NCI-H2171 treated with DMSO at 0.1 percent for 48 hours (cell line): ENCODE measurements around the gene PLCH2.

Experiments
- DNase-seq: peaks from one replicate; lab custom pipeline; 2025; lab: John Stamatoyannopoulos, UW

The PLCH2 gene

DNA sequence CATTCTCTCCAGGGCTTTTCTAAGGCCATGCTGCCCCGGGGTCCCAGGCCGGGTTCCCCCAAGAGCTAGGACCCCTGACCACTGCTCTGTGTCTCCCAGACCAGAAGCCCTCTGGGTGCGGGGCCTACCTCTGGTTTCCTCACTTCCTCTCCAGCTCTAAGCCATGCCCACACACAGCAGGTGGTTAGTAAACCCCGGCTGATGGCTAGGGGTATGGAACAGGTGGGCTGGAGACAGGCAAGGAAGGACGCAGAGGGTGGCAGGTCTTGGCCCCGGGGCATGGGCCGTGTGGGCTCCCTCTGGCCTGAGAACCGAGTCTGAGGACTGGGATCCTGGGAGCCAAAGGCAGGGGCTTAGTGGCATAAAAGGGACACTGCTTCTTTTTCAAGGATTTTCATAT, 15.9 kb upstream of the PLCH2 start:
- no peak for DNase-seq

DNA sequence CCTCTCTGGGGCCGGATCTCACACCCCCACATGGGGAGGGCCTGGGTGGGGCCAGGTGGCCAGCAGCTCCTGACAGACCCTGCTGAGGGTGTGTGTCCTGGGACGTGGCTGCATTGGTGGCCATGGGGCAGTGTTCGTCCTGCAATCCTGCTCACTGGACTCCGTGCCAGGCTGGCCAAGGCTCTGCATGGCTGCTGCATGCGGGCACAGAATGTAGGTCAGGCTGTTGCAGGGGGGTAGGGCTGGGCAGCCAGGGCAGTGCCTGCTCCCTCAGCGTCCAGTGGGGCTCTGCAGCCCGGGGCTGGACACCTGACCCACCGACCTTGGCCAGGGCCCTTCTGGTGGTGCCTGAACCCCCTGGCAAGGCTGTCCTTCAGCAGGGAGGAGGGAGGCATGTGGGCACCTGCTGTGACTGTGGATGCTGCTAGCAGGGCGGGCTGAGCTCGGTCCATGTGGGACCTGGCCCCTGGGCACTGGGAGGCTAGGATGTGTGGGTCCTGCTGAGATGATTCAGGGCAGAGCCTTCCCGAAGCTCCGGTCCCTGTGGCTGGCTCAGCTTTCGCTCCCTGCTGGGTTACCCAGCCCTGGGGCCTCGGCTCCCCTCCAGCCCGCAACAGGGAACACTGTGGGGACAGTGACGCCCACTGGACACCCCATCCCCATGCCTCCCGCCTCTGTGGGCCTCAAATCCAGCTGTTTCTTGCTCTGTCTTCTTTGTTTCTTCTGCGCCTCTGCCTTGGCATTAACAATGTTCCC, 14.9 kb upstream of the PLCH2 start:
- no peak for DNase-seq

DNA sequence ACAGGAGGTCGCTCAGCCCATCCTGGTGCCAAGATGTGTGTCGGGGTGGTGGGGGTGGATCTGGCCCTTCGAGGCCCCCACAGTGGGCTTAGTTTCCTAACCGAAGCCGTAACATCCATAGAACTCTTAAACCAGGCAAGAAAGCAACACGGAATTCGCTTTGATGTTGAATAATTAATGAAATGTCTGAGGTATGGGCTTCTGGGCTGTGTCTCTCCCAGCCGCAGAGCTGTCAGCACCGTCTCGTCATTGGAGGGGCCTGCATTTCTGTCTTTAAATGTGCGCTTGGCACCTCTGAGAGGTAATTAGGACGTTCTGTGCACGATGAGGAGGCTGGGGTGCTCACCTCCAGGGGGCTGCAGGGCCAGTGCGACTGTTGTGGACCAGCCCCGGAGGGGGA, 13.3 kb upstream of the PLCH2 start:
- DNase-seq: no peak

- no peak for DNase-seq
Observed at GRCh38 chr1:2463396-2463795, 12.7 kb upstream of the PLCH2 start.

- DNase-seq: peak; percentile 80
Observed at GRCh38 chr1:2465371-2466269, 10.5 kb upstream of the PLCH2 start.

DNA sequence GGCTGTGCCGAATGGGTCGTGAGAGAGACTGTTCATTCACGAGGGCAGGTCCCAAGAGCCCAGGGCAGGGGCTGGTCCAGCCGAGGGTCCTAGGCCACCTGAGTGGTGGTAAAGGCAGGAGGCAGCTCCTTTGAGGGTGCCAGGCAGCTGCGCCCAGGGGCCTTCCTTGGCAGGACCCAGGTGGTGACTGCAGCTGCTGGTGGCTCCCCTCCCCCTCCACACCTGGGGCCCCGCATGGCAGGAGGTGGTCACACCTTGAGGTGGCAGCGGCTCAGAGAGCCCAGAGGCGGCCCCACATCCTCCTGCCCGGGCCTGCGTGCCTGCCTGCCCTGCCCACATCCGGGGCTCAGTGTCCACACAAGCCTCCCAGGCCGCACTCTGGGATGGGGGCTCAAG, 9.8 kb upstream of the PLCH2 start:
- peak; percentile 78 for DNase-seq

- peak; percentile 48 for DNase-seq
Observed at GRCh38 chr1:2466958-2467554, 9.0 kb upstream of the PLCH2 start.

DNA sequence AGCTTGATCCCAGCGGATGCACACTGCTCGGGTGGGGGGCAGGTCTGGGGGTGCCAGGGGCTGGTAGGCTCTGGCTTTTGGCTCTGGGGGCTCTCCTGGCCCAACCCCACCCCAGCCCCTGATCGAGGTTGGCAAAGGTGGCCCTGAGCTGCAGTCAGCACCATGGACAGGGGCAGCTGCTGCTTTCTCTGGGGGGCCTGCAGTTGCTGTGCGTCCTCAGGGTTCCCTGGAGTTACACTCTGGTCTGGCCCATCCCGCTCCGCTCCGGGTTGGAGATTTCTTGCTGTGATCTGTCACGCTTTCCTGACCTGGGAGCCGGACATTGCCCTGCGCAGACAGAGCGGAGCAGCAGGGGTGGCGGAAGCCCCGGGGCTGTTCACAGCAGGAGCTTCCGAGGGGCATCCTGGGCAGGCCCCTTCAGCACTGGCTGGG, 8.0 kb upstream of the PLCH2 start:
- DNase-seq: no peak

DNA sequence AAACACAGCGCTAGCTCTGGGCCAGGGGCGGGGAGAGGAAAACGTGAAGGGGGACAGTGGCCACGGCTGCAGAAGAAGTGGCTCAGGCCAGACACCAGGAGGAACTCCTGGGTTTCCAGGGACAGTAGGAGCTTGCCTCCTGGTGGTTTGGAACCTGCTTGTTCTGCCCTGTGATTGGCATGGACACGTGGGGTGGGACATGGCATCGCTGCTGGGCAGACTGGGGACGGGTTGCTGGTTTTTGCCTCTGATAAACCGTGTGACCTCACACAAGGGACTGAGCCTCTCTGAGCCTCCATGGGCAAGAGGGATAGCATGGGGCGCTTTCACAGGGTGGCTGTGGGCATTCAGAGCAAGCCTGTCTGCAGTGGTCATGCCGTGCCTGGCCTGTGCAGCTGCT, 7.5 kb upstream of the PLCH2 start:
- no peak for DNase-seq

DNA sequence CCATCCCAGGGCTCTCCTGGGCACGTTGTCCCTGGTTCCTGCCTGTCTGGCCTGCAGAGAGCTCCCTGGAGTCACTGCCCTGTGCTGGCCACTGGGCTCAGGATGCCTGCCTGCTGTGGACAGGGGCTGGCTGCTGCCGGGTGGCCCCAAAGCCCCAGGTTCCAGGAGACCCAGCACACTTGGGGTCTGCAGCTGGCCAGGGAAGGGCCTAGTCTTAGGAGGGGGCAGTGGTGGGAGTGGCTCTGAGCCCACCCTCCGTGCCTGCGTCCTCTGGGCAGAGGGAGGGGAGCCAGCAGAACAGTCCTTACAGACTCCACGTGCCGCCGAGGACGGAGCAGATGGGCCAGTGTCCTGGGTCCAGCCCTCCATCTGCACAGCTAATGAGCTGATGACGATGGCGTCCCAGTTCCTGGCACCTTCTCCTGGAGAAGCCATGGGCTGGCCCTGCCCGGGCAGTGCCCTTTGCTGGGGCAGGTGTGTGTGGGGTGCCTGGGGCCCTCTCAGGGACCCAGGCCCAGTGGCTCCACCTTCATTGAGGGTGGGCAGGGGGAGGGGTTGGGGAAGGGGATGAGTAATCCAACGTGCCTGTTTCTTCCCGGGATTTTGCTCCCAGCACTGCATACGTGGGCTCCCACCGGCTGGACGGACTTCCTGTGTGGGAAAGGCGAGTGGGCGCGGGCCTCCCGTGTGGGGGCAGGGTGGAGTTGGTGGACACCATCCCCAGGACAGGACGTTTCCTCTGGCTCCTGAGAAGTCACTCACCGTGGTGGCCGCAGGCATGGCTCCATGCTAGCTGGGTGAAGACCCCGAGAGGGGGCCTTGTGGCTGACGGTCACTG, 6.8 kb upstream of the PLCH2 start:
- DNase-seq: no peak

GRCh38 chr1:2470290-2471158, 5.6 kb upstream of the PLCH2 start:
- peak; percentile 77 for DNase-seq

- no peak for DNase-seq
Observed at GRCh38 chr1:2471159-2471471, 5.0 kb upstream of the PLCH2 start.

GRCh38 chr1:2471587-2472001, 4.5 kb upstream of the PLCH2 start:
- DNase-seq: no peak

DNA sequence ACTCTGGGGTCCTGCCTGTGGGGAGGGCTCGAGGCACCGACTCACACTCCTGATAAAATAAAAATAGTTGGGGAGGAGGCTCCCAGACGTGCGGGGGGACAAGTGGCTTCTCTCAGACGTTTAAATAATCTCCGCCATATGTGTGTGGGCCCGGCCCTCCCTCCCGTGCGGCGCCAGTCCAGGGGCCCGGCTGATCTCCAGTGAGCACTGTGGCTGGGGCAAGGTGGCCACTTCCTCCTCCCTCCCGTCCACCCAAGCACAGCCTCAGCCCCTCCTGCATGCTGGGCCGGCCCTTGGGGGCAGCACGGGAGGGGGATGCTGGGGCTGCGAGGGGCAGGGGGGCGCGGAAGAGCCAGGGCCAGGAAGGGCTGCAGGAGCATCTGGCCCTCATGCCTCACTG, 4.0 kb upstream of the PLCH2 start:
- DNase-seq: no peak

GRCh38 chr1:2472561-2473177, 3.4 kb upstream of the PLCH2 start:
- DNase-seq: no peak

DNA sequence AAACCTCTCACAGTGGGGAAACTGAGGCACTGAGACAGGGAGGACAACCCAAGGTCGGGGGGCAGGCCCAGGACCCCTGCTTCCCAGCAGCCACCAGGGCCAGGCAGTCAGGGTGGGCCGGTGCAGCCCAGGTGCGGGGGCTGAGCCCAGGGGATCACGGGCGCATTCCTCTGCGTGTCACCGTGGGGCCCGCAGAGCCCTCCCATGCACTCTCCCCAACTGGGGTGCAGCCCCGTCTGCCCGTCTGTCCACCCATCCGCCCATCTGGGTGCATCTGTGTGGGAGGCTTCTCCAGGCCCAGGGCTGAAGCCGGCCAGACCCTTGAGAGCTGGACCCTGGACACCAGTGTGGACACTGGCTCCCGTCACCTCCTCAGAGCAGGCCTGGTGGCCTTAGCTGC, 2.9 kb upstream of the PLCH2 start:
- no peak for DNase-seq

- no peak for DNase-seq
Observed at GRCh38 chr1:2474104-2474844, 1.8 kb upstream of the PLCH2 start.

DNA sequence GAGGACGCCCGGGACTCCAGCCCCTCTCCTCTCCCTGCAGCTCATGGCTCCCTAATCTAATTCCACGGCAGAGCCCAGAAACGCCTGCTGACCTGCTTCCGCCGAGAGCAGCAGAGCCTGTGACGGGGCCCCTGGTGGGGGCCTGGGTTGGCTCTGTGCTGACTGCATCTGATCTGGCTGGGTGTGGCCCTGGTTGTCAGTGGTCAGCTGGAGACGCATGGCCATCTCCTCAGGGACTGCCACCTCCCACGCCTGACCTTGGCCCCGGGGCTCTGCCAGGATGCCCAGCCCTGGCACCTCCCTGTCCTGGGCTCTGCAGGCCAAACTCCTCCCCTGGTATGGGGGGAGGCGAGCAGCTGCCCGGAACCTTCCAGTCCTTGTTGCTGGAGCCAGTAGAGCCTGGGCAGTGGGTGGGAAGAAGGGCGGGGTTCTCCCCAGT, 1.1 kb upstream of the PLCH2 start:
- DNase-seq: no peak

- DNase-seq: no peak
Observed at GRCh38 chr1:2475571-2475970, 518 bp upstream of the PLCH2 start.

- DNase-seq: no peak
Observed at GRCh38 chr1:2477309-2477708, 1.2 kb downstream of the PLCH2 start.
